Pulmonary artery endothelial cell (primary cell): ENCODE measurements around the gene IGF2BP2. TPM values are rescaled to one million over a fixed set of nuclear protein-coding genes. Genes with fewer than 3 reads are reported as not detected.
"Not testable (repeated sequence)": the region's sequence is repeated elsewhere in the genome, so short reads cannot be mapped to it uniquely, and the experiment has no call there.

ENCODE experiments used
- DNase-seq: peaks from one replicate; pipeline ENCODE4 v3.0.0-alpha.2; 2011; ENCODE audit warnings: low read depth, low spot score
- total RNA-seq: library from RNA; depleted of rRNA; stranded (reverse); fragments of >200 nt; gene quantifications from 2 replicates; pipeline ENCODE4 v1.2.3, GENCODE V29; 2014

Gene IGF2BP2
- 56.4 and 62.0 TPM in 2 replicates for total RNA-seq

DNA sequence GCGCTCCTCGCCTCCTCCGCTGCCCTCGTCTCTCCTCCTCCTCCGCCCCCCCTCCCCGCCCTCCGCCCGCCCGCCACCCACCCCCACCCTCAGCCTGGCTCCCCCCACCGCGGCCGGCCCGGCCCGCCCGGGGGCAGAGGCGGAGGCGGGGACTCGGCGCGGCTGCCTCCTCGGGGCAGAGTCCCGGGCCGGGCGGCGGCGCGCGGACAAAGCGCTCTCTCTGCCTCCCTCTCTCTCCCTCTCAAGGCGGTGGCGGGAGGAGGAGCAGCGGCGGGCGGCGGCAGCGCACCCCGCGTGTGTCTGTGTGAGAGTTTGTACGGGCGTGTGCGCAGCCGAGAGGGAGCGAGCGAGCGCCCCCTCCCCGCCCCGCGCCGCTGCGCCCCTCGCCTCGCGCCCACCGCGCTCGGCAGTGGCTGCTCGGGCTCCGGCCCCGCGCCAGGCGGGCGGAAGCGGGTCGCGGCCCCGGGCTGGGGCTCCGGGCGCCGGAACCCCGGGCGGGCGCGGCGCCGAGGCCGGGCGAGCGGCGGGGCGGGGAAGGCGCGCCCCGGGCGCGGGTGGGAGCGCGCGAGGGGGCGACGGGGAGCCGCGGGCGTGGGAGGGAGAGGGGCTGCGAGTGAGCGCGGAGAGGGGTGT is at the start of gene IGF2BP2:
Gene IGF2BP2, minus strand, starts transcription at position 37 of the 633 bp plus-strand sequence. CDS start 82 bp downstream, outside the sequence.
- peak; percentile 54 for DNase-seq

DNA sequence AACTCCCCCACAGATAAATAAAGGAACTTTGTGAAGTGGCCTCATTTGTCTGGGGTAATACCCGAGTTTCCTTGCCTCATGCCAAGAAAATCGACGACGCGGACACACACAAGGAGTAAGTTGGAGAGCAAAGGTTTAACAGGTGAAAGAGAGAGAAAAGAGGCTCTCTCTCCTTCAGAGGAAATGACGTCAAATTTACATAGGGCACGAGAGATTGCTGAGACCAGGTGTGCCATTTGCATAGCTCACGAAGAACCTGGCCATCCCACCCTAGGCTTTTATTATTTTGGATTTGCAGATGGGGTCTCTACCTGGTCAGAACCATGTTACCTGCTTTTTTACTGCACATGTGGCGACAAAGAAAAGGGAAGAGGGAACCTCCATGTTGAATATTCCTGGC is 49.3 kb upstream of the IGF2BP2 start:
- no peak for DNase-seq

DNA sequence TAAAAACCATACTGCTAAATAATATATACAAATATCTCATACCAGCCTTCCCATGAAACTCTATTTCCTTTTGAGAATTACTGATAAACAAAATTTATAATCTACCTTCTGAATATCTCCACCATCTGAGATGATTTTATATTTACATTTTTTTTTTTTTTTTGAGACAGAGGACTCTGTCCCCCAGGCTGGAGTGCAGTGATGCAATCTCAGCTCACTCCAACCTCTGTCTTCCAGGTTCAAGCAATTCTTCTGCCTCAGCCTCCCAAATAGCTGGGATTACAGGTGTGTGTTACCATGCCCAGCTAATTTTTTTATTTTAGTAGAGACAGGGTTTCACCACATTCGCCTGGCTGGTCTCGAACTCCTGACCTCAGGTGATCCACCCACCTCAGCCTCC is 42.8 kb upstream of the IGF2BP2 start:
- DNase-seq = no peak

DNA sequence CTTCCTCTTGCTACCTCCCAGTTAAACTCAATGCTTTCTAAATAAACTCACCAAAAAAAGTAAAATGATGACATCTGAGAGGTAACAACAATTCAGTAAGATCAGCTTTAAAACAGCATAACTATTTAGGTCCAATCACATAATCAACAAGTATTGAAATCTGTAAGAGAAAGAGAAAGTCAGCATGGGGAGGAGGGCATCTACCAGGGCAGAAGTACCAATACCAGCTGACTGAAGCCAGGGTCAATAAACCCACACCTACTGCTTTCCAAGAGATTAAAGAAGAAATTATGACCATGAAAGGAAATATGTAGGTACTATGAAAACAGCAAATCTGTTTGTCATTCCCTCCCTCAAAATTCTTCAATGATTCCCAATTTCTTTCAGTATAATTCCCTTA is 42.2 kb upstream of the IGF2BP2 start:
- DNase-seq = no peak

DNA sequence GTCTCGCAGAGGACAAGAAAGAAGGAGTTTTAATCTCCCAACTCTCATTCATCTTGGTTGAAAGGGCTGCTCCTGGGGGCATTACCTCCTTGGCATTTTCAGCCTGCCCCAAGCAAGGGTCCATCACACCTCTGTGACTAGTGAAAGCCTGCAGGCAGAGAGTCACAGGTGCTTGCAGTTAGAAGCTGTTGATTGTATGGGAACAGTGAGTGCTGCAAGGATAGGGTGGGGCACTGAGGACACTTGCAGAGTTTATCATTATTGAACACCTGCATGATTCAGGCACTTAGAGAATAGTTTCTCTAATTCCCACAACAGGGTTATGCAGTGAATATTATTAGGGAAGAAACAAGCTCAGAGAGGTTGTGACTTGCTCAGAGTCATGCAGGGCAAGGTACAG is 41.7 kb upstream of the IGF2BP2 start:
- DNase-seq = no peak

DNA sequence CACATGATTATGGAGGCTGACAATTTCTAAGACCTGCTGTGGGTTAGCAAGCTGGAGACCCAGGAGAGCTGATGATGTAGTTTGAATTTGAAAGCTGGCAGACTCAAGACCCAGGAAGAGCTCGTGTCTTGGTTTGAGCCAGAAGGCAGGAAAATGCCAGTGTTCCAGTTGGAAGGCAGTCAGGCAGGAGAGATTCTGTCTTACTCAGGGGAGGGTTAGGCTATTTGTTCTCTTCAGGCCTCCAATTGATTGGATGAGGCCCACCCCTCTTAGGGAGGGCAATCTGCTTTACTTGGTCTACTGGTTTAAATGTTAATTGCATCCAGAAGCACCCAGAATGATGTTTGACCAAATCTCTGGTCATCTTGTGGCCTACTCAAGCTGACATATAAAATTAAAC is 40.4 kb upstream of the IGF2BP2 start:
- DNase-seq = no peak

DNA sequence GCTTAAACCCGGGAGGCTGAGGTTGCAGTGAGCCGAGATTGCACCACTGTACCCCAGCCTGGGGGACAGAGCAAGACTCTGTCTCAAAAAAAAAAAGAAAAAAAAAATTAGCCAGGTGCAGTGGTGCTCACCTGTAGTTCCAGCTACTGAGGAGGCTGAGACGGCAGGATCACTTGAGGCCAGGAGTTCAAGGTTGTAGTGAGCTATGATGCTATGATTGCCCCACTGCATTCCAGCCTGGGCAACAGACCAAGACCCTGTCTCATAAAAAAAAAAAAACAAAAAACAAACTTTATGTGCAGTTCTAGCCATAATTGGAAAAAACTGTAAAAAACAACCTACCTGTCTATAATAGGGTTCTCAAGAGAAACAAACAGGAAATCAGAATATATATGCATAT is 39.9 kb upstream of the IGF2BP2 start:
- DNase-seq = no peak

DNA sequence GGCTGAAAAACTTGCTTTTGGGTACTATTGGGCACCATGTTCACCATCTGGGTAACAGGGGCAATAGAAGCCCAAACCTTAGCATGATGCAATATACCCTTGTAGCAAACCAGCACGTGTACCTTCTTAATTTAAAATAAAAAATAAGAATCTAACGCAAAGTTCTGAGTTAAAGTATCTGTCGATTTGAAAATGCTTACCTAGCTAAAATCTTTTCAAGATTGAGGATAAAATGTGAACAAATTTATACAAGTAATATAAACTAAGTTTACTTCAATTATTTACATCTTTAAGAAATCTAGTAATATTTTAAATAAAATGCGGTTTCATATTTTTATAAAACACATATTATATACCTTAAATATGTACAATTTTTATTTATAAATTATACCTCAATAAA is 38.1 kb upstream of the IGF2BP2 start:
- DNase-seq = no peak

DNA sequence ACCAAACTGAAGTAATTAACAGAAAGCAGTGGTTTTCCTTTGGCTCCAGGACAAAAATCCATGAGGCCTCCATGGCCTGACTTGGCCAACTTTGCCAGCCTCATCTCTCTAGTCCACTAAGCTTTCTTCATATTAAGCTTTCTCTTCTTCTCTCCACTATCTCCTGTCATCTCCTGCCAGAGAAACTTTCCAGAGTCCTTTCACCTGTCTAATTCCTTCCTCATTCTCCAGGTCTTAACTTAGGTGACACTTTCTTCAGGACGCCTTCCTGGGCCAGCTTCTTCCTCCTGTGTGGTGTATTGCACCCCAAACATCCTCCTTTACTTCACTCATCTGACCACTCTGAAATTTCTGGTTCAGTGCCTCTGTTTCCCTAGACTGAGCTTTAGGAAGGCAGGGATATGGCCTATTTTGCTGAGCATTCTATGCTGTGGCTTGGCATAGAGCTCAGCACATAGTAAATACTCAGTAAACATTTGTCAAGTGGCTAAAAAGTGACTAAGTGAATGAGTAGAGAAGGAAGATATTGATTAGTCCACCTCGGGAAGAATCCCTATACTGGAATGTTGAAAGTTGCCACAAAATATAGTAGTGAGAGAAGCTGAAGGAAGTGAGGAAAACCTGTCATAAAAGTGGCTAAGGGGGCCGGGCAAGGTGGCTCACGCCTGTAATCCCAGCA is 34.6 kb upstream of the IGF2BP2 start:
- no peak for DNase-seq

DNA sequence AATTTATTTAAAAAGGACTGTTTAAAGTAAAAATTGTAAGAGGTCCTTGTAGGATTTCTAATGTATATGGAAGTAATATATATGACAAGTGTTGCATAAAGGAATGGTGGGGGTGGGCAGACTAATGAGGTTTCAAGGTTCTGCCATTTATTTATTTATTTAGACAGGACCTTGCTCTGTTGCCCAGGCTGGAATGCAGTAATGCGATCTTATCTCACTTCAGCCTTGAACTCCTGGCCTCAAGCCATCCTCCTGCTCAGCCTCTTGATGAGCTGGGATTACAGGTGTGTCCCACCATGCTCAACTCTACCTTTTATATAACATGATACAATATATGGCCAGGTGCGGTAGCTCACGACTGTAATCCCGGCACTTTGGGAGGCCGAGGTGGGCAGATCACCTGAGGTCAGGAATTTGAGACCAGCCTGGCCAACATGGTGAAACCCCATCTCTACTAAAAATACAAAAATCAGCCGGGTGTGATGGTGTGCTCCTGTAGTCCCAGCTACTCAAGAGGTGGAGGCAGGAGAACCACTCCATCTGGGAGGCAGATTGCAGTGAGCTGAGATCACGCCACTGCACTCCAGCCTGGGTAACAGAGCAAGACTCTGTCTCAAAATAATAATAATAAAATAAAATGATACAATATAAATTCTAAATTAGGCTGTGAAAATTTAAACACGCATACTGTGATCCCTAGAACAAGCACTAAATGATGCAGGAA is 33.8 kb upstream of the IGF2BP2 start:
- no peak for DNase-seq

DNA sequence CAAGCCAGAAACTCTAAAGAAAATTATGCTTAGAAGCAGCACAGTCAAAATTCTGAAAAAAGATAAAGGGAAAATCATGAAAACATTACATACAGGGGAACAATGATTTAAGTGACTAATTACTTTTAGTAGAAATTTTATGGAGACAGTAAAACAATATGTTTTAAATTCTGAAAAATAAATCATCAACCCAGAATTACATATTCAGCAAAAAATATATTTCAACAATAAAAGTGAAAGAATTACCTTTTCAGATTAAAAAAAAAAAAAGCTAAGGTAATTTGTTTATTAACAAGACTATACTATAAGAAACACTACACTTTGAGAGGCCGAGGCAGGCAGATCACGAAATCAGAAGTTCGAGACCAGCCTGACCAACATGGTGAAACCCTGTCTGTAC is 32.4 kb upstream of the IGF2BP2 start:
- no peak for DNase-seq

DNA sequence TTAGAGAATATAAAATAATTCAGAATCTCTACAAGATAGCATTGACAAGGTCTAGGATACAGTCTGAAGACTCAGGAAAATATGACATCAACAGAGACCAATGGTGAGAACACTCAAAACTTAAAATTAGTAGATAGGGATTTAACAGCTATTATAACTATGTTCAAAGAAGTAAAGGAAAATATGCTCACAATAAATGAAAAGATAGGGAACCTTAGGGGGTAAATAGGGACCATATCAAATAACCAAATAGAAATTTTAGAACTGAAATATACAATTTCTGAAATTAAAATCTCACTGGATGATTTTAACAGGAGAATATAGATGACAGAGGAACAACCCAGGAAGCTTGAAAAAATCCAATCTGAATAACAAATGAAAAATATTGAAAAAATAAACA is 31.8 kb upstream of the IGF2BP2 start:
- DNase-seq = no peak

DNA sequence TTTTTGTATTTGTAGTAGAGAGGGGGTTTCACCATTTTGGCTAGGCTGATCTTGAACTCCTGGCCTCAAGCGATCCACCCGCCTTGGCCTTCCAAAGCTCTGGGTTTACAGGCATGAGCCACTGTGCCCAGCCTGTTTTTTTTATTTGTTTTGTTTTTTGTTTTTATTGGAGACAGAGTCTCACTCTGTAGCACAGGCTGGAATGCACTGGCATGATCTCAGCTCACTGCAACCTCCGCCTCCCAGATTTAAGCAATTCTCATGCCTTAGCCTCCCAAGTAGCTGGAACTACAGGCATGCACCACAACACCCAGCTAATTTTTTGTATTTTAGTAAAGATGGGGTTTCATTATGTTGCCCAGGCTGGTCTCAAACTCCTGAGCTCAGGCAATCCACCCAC is 28.9 kb upstream of the IGF2BP2 start:
- not testable (repeated sequence) for DNase-seq

DNA sequence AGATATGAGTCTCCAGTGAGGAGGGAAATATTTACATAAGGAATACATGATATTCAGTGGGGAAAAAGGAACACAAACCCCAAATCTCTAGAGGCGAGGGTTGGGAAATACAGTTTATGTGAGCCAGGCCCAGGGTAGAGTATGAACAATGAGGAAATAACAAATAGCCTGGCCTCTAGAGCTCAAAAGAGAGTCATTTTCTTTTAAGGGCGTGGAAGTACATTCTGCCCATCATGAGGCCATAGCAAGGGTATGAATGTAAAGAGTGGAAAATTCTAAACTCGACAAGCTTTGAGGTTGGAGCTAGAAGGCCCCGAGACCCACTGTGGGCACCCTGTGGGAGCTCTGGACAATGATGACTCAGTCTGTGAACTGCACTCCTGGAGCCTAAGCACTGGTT is 27.8 kb upstream of the IGF2BP2 start:
- DNase-seq = no peak

DNA sequence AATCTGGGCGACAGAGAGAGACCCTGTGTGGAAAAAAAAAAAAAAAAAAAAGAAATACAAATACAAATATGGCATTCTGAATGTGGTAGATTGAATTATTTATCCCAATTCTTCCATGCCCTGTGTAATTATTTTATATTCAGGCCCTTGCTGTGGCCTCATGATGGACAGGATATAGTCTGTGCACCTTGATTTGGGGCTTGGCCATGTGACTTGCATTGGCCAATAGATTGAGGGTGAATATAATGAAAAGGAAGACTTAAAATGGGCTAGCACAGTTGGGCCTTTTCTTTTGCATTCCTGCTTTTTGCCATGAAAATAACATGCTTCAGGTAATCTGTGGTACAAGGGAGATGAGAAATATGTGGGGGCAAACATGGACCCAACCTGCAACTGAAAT is 27.1 kb upstream of the IGF2BP2 start:
- no peak for DNase-seq

DNA sequence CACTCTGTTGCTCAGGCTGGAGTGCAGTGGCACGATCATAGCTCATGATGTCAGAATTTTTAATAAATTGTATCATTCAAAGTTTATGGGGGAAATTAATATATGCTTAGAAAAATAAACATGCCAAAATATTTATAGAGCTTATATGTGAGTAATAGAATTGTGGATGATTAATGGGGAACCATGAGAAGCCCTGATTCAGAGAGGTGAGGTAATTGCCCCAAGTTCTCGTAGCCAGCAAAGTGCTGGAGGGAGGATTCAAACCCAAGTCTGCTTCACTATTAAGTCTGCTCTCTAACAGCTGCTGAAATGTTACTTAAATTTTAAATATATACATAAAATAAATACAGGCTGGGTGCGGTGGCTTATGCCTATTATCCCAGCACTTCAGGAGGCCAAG is 26.2 kb upstream of the IGF2BP2 start:
- no peak for DNase-seq

DNA sequence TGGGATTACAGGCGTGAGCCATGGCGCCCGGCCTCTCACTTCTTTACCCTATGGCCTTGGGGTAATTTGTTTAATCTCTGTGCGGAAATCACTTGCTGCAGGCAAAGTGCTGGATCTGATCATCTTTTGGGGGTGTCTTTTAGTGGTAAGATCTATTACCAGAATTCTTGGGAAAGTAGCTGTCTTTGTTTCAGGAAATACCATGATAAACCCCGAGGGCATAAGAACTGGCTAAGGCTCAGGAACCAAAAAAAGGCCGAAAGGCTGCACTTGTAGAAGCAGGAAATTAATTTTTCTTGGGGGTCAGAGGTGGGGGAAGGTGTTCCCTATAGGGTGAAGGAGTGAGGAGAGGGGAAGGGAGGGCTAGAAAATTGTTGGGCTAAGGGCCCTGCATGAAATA is 22.7 kb upstream of the IGF2BP2 start:
- DNase-seq = no peak

DNA sequence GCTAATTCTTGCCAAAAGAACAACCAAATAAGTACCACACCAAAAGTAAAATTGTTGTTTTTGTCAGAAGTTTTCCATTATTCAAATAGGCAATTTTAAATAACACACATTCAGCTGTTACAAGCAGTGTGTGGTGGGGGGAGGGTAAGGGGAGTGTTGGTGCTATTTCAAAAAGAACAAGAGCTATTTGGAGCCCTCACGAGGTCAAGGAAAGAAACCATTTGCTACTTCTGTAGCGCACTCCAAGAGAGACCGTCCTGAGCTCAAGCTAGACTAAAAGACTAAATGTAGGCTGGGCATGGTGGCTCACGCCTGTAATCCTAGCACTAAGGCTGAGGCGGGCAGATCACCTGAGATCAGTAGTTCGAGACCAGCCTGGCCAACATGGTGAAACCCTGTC is 21.2 kb upstream of the IGF2BP2 start:
- DNase-seq = no peak

DNA sequence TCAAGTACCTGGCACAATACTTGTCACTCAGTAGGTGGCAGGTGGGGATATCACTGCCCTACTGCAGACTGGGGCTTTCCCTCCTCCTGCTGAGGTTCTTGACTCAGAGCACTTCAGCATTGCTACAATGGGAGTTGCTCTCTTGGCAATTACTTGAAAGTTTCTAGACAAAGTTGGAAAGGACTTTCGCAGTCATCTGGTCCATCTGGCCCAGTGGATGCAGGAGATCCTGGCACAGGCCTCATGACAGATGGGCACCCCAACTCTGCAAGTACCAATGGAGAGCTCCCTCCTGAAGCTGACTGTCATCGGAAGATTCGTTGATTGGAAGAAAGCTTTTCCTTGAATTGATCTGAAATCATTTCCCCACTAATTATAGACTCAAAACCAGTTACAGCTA is 19.2 kb upstream of the IGF2BP2 start:
- DNase-seq = no peak

DNA sequence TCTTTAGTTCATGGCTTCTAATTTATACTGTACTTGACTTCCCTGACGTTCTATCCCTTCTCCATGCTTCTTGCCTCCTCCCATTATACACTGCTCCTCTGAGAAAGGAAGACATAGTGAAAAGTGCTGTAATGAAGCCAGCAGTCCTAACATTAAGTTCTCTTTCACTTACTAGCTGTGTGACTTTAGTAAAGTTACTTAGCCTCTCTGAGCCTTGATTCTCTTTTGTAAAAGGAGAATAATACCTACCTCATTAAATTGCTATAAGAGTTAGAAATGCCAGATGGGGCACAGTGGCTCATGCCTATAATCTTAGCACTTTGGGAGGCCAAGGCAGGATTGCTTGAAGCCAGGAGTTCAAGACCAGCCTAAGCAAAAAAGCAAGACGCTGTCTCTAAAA is 18.8 kb upstream of the IGF2BP2 start:
- no peak for DNase-seq

DNA sequence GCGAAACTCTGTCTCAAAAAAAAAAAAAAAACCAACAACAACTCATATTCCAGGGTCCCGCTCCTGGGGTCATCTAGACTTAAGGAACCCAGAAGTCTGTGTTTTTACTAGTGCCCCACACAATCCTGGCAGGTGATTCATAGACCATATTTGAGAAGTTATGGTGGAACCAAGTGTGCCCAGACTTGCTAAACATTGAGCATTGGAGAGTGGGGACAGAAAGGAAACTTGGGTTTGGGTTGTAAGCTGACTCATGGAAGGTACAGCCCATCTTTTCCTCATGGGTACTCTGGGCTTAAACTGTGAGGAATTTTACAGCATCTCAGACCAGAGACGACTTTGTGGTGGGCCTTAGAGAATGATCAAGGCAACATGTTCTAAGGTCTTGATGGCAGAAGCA is 18.3 kb upstream of the IGF2BP2 start:
- DNase-seq = no peak

DNA sequence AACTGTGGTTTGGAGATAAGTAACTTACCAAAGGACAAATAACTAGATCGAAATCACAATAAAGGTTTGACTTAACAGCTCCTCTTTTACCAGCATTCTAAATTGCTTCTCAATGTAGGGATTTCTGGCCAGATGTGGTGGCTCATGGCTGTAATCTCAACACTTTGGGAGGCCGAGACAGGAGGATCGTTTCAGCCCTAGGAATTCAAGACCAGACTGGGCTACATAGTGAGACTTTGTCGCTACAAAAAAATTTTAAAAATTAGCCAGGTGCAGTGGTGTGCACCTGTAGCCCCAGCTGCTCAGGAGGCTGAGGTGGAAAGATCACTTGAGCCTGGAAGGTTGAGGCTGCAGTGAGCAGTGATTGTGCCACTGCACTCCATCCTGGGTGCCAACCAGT is 17.4 kb upstream of the IGF2BP2 start:
- no peak for DNase-seq
